ENCODE measurements around the gene WFDC2. TPM values are rescaled to one million over a fixed set of nuclear protein-coding genes. Genes with fewer than 3 reads are reported as not detected.

Gene WFDC2
- total and polyA plus RNA-seq, 2 of the 13 experiments (the other 11 are each of a cell fraction or from before 2014, with no cell fraction given), result 0.33 TPM; not detected in 1

DNA sequence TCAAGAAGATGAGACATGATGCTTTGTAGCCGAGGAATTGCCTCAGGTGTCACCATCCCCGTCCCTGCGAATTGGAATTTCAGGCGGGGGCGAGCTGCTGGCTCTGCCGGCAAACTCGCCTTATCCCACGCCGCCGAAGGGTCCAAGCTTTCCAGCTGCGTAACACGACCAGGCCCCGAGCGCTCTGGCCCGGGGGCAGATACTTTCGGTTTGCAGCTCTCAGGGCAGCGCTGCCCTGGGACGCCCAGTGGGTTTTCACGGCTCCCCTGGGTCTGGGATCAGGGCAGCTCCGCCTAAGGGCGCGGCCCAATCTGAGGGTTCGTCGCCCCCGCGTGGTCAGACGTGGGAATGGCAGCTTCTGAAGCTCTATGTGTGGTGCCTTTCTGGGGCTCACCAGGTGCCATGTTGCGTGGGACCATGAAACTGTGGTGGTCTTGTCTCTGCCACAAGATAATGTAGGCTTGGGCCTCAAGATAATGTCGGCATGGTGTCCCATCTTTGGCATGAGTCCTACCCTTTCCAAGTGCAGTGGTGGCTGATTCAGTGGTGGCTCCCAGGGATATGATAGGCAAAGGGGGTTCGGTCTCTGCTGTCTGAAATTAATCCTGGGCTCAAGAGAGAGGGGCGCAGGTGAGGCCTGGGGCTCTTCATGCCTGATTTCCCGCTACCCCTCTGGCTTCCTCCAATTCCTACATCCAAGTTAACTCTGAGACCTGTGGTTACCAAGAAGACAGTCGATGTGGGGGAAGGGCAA is 32.6 kb upstream of the WFDC2 start (continued):
- TF ChIP-seq FOXO4 (CRISPR knock-in tag; conservative IDR thresholded peaks at IDR 0.05) (no peak; the same call in 1 of the 2 replicates), SMAD3 (CRISPR knock-in tag; IDR thresholded peaks at IDR 0.05) (peak; percentile 96), KLF6 (CRISPR knock-in tag; IDR thresholded peaks at IDR 0.05) (peak; percentile 85; the same call in 1 of the 2 replicates), ZBTB8A (CRISPR knock-in tag; IDR thresholded peaks at IDR 0.05; ENCODE audit: borderline replicate concordance, low read depth) (peak; percentile 75; the same call in 1 of the 2 replicates), GABPB1 (CRISPR knock-in tag; IDR thresholded peaks at IDR 0.05) (peak; percentile 73), ZZZ3 (CRISPR knock-in tag; IDR thresholded peaks at IDR 0.05; ENCODE audit: borderline replicate concordance) (0 out of 2 replicates have a peak, but pooled peaks have one; percentile 56), MEF2D (CRISPR knock-in tag; IDR thresholded peaks at IDR 0.05) (peak; percentile 55; the same call in 1 of the 2 replicates), ZNF569 (CRISPR knock-in tag; IDR thresholded peaks at IDR 0.05; ENCODE audit: borderline replicate concordance) (no peak), TFDP1 (CRISPR knock-in tag; IDR thresholded peaks at IDR 0.05; ENCODE audit: borderline replicate concordance) (0 out of 2 replicates have a peak, but pooled peaks have one; percentile 14), CREM (IDR thresholded peaks at IDR 0.05) (no peak), CREM (CRISPR knock-in tag; IDR thresholded peaks at IDR 0.05) (no peak), RBFOX2 (IDR thresholded peaks at IDR 0.05; ENCODE audit: low read depth, low read length) (peak; percentile 63; the same call in 1 of the 2 replicates), SP4 (CRISPR knock-in tag; IDR thresholded peaks at IDR 0.05) (0 out of 2 replicates have a peak, but pooled peaks have one; percentile 58), NFE2L1 (CRISPR knock-in tag; IDR thresholded peaks at IDR 0.05; ENCODE audit: borderline replicate concordance) (peak; percentile 50; the same call in 1 of the 2 replicates)
- TF ChIP-seq, protein P1, sequence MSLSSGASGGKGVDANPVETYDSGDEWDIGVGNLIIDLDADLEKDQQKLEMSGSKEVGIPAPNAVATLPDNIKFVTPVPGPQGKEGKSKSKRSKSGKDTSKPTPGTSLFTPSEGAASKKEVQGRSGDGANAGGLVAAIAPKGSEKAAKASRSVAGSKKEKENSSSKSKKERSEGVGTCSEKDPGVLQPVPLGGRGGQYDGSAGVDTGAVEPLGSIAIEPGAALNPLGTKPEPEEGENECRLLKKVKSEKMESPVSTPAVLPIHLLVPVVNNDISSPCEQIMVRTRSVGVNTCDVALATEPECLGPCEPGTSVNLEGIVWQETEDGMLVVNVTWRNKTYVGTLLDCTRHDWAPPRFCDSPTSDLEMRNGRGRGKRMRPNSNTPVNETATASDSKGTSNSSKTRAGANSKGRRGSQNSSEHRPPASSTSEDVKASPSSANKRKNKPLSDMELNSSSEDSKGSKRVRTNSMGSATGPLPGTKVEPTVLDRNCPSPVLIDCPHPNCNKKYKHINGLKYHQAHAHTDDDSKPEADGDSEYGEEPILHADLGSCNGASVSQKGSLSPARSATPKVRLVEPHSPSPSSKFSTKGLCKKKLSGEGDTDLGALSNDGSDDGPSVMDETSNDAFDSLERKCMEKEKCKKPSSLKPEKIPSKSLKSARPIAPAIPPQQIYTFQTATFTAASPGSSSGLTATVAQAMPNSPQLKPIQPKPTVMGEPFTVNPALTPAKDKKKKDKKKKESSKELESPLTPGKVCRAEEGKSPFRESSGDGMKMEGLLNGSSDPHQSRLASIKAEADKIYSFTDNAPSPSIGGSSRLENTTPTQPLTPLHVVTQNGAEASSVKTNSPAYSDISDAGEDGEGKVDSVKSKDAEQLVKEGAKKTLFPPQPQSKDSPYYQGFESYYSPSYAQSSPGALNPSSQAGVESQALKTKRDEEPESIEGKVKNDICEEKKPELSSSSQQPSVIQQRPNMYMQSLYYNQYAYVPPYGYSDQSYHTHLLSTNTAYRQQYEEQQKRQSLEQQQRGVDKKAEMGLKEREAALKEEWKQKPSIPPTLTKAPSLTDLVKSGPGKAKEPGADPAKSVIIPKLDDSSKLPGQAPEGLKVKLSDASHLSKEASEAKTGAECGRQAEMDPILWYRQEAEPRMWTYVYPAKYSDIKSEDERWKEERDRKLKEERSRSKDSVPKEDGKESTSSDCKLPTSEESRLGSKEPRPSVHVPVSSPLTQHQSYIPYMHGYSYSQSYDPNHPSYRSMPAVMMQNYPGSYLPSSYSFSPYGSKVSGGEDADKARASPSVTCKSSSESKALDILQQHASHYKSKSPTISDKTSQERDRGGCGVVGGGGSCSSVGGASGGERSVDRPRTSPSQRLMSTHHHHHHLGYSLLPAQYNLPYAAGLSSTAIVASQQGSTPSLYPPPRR (CRISPR knock-in tag; IDR thresholded peaks at IDR 0.05; ENCODE audit: borderline replicate concordance), result 0 out of 2 replicates have a peak, but pooled peaks have one; percentile 43
- TF ChIP-seq, protein P2, sequence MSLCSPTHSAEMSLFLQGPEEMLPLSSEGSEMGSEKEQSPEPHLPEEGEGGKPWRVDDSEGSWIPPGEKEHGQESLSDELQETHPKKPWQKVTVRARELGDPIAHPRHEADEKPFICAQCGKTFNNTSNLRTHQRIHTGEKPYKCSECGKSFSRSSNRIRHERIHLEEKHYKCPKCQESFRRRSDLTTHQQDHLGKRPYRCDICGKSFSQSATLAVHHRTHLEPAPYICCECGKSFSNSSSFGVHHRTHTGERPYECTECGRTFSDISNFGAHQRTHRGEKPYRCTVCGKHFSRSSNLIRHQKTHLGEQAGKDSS (CRISPR knock-in tag; IDR thresholded peaks at IDR 0.05; ENCODE audit: borderline replicate concordance, low read depth), result peak; percentile 70; the same call in 1 of the 2 replicates
- TF ChIP-seq, protein P3, sequence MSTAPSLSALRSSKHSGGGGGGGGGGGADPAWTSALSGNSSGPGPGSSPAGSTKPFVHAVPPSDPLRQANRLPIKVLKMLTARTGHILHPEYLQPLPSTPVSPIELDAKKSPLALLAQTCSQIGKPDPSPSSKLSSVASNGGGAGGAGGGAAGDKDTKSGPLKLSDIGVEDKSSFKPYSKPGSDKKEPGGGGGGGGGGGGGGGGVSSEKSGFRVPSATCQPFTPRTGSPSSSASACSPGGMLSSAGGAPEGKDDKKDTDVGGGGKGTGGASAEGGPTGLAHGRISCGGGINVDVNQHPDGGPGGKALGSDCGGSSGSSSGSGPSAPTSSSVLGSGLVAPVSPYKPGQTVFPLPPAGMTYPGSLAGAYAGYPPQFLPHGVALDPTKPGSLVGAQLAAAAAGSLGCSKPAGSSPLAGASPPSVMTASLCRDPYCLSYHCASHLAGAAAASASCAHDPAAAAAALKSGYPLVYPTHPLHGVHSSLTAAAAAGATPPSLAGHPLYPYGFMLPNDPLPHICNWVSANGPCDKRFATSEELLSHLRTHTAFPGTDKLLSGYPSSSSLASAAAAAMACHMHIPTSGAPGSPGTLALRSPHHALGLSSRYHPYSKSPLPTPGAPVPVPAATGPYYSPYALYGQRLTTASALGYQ (CRISPR knock-in tag; IDR thresholded peaks at IDR 0.05), result no peak

Measured in HepG2 (cell line).